K562 (cell line): ENCODE measurements around the gene AKT1. TPM values are rescaled to one million over a fixed set of nuclear protein-coding genes. Genes with fewer than 3 reads are reported as not detected.

Source experiments
- BDP1 ChIP-seq: IDR thresholded peaks from 3 replicates; pipeline ENCODE4 v1.6.1; 2011; ENCODE audit not compliant: insufficient read length, insufficient read depth
- CBX5 ChIP-seq: IDR thresholded peaks from 2 replicates; pipeline ENCODE4 v1.6.1; 2014; ENCODE audit warnings: low read depth, borderline replicate concordance
- CXXC5 ChIP-seq: fragments of 250-450 bp; sonication (Bioruptor Pico); IDR thresholded peaks from 2 replicates; pipeline ENCODE4 v1.8.0; 2022; ENCODE audit warnings: inconsistent platforms, mild to moderate bottlenecking, moderate library complexity
- ETS2 ChIP-seq: IDR thresholded peaks from 2 replicates; pipeline ENCODE4 v1.6.1; 2016; ENCODE audit warnings: borderline replicate concordance, missing genetic modification characterization, mild to moderate bottlenecking, moderate library complexity, missing compliant biosample characterization; ENCODE audit not compliant: poor library complexity, severe bottlenecking
- FOXA3 ChIP-seq, 2 experiments: fragments of 450-650 bp in 1 of 2; sonication (generic) in 1 of 2; formaldehyde crosslinking; IDR thresholded peaks in 1 of 2; conservative IDR thresholded peaks in 1 of 2; 2 replicates each; pipeline versions ENCODE4 v1.4.0 to v1.8.0; 2020 to 2022; ENCODE audit warnings: mild to moderate bottlenecking in 2 of 2, missing genetic modification reagents in 1 of 2
- HNRNPLL ChIP-seq: fragments of 200-400 bp; formaldehyde crosslinking; IDR thresholded peaks from 2 replicates; pipeline ENCODE4 v1.6.1; 2017; ENCODE audit warnings: low read length, low read depth, mild to moderate bottlenecking; ENCODE audit not compliant: poor library complexity, severe bottlenecking
- MTA3 ChIP-seq: fragments of 450-650 bp; formaldehyde crosslinking; IDR thresholded peaks from 2 replicates; pipeline ENCODE4 v1.6.1; 2017; ENCODE audit warnings: mild to moderate bottlenecking, borderline replicate concordance
- MXI1 ChIP-seq: IDR thresholded peaks from 2 replicates; pipeline ENCODE4 v1.6.1; 2011; ENCODE audit warnings: low read depth, mild to moderate bottlenecking, improper control_type of control experiment, low read length
- NR2F6 ChIP-seq: fragments of 450-650 bp; formaldehyde crosslinking; IDR thresholded peaks from 2 replicates; pipeline ENCODE4 v1.4.0; 2020; ENCODE audit warnings: mild to moderate bottlenecking
- SIRT6 ChIP-seq: IDR thresholded peaks from one replicate; pipeline ENCODE4 v1.6.1; 2012; ENCODE audit warnings: low read depth, mild to moderate bottlenecking, control low read depth, inconsistent platforms, low read length, moderate library complexity
- TAF1 ChIP-seq: IDR thresholded peaks from 2 replicates; pipeline ENCODE4 v1.6.1; 2011; ENCODE audit warnings: mild to moderate bottlenecking, low read length, moderate library complexity; ENCODE audit not compliant: insufficient read depth, control insufficient read depth, severe bottlenecking; ENCODE audit errors: extremely low read depth
- TCF3 ChIP-seq: sonication (generic); formaldehyde crosslinking; IDR thresholded peaks from 2 replicates; pipeline ENCODE4 v1.4.0; 2020; ENCODE audit warnings: mild to moderate bottlenecking, missing genetic modification reagents
- TGIF2 ChIP-seq: sonication (generic); formaldehyde crosslinking; IDR thresholded peaks from 2 replicates; pipeline ENCODE4 v1.8.1; 2022; ENCODE audit warnings: mild to moderate bottlenecking, missing genetic modification reagents, moderate library complexity
- XRCC4 ChIP-seq: IDR thresholded peaks from one replicate; pipeline ENCODE4 v1.6.1; 2011; ENCODE audit not compliant: insufficient read depth, insufficient read length; ENCODE audit errors: extremely low read depth
- ZBED1 ChIP-seq: IDR thresholded peaks from 2 replicates; pipeline ENCODE4 v1.6.1; 2014
- ZNF263 ChIP-seq: sonication (generic); formaldehyde crosslinking; IDR thresholded peaks from 2 replicates; pipeline ENCODE4 v1.8.0; 2022; ENCODE audit warnings: mild to moderate bottlenecking, missing genetic modification reagents, borderline replicate concordance
- ZNF3 ChIP-seq: fragments of 250-450 bp; sonication (Bioruptor Pico); IDR thresholded peaks from 2 replicates; pipeline ENCODE4 v1.5.0; 2021; ENCODE audit warnings: mild to moderate bottlenecking, moderate library complexity
- ZNF561 ChIP-seq: fragments of 450-650 bp; formaldehyde crosslinking; conservative IDR thresholded peaks from 2 replicates; pipeline ENCODE4 v1.4.0; 2020; ENCODE audit warnings: mild to moderate bottlenecking, moderate library complexity
- ZNF699 ChIP-seq: fragments of 250-450 bp; sonication (Bioruptor Pico); IDR thresholded peaks from 2 replicates; pipeline ENCODE4 v1.8.0; 2021; ENCODE audit warnings: mild to moderate bottlenecking, moderate library complexity; ENCODE audit not compliant: insufficient replicate concordance
- polyA plus RNA-seq, 8 experiments: library from polyadenylated mRNA; depleted of rRNA in 4 of 8; stranded (reverse) in 5 of 8; unstranded in 3 of 8; fragments of >200 nt; fragmentation: Nextera tagmentation in 2 of 8; fragmentation: Illumina TruSeq in 1 of 8; extraction: Ambion mirVana in 2 of 8; extraction: Trizol in 1 of 8; gene quantifications; 2 replicates each; pipeline versions ENCODE4 v1.2.1 to v1.2.3, GENCODE V29; 2011 to 2014; ENCODE audit warnings: inconsistent platforms in 1 of 8, missing spikeins in 1 of 8
- total RNA-seq, 7 experiments: library from RNA; depleted of rRNA in 6 of 7; stranded (reverse); fragments of >200 nt in 6 of 7; fragmentation: Illumina TruSeq in 2 of 7; extraction: Trizol in 2 of 7; gene quantifications; 2 replicates each; pipeline versions ENCODE4 v1.2.1 to v1.2.3, GENCODE V29; 2011 to 2021; ENCODE audit warnings: low replicate concordance in 1 of 7
- TF ChIP-seq, protein P1 (sequence below): IDR thresholded peaks from 2 replicates; pipeline ENCODE4 v1.6.1; 2012; ENCODE audit warnings: low read depth, low read length, improper control_type of control experiment, borderline replicate concordance
- TF ChIP-seq, protein P2 (sequence below): fragments of 250-450 bp; sonication (Bioruptor Pico); IDR thresholded peaks from 2 replicates; pipeline ENCODE4 v1.9.0; 2021; ENCODE audit warnings: mild to moderate bottlenecking
- TF ChIP-seq, protein P3 (sequence below): IDR thresholded peaks from 2 replicates; pipeline ENCODE4 v1.6.1; 2014; ENCODE audit warnings: antibody characterized with exemption
- TF ChIP-seq, protein P4 (sequence below), 2 experiments: fragments of 450-650 bp in 1 of 2; sonication (generic) in 1 of 2; formaldehyde crosslinking in 1 of 2; IDR thresholded peaks in 1 of 2; conservative IDR thresholded peaks in 1 of 2; 2 replicates each; pipeline versions ENCODE4 v1.6.1 to v1.8.1; 2016 to 2023; ENCODE audit warnings: mild to moderate bottlenecking in 2 of 2, moderate library complexity in 2 of 2, inconsistent platforms in 1 of 2, missing genetic modification reagents in 1 of 2

The AKT1 gene
- total and polyA plus RNA-seq, 9 of the 15 experiments (the other 6 are each of a cell fraction or from before 2014, with no cell fraction given) = 0.49 to 132 (median 75.1) TPM

DNA sequence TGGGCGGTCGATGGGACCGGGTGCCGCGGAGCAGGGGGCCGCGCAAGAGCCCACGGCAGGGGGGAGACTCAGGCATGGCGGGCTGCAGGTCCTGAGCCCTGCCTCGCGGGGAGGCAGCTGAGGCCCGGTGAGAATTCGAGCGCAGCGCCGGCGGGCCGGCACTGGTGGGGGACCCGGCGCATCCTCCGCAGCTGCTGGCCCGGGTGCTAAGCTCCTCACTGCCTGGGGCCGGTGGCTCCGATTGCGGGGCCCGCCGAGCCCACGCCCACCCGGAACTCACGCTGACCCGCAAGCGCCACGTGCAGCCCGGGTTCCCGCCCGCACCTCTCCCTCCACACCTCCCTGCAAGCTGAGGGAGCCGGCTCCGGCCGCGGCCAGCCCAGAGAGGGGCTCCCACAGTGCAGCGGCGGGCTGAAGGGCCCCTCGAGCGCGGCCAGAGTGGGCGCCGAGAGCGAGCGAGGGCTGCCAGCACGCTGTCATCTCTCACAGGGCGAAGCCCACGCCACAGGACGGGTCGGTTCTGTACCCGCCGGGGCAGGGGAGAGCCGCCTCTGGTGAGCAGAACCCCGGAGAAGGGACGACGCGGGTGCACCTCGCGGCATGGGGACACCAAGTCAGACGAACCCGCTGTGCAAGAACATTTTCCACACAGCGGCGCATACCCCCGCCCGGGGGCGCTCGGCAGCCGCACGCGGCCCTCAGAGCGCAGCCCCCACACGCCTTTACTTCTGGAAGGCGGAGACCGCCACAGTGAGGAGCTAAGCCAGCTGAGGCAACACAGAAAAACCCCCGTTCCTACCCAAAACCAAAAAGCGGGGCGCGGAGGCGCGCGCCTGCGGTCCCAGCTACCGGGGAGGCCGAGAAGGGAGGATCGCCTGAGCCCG, 43.8 kb downstream of the AKT1 start (continued):
- TF ChIP-seq ETS2 (tag) (no peak), TGIF2 (CRISPR knock-in tag) (no peak), MTA3 (no peak), MXI1 (no peak), XRCC4 (no peak), NR2F6 (CRISPR knock-in tag) (no peak), HNRNPLL (no peak), ZNF699 (no peak), ZNF3 (no peak), TCF3 (CRISPR knock-in tag) (no peak), ZNF561 (CRISPR knock-in tag) (no peak), CBX5 (no peak), FOXA3 (CRISPR knock-in tag; conservative IDR thresholded peaks at IDR 0.05 in 1 of 2, IDR thresholded peaks at IDR 0.05 in 1 of 2) (0 out of 4 replicates have a peak, but pooled peaks of 1 of the 2 experiments have one; percentile 27), BDP1 (no peak), CXXC5 (CRISPR knock-in tag) (peak; percentile 17; the same call in 1 of the 2 replicates), TAF1 (peak; percentile 28), ZNF263 (CRISPR knock-in tag) (no peak), ZBED1 (no peak), SIRT6 (no peak)
- TF ChIP-seq, protein P1, sequence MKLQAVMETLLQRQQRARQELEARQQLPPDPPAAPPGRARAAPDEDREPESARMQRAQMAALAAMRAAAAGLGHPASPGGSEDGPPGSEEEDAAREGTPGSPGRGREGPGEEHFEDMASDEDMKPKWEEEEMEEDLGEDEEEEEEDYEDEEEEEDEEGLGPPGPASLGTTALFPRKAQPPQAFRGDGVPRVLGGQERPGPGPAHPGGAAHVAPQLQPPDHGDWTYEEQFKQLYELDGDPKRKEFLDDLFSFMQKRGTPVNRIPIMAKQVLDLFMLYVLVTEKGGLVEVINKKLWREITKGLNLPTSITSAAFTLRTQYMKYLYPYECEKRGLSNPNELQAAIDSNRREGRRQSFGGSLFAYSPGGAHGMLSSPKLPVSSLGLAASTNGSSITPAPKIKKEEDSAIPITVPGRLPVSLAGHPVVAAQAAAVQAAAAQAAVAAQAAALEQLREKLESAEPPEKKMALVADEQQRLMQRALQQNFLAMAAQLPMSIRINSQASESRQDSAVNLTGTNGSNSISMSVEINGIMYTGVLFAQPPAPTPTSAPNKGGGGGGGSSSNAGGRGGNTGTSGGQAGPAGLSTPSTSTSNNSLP = no peak
- TF ChIP-seq, protein P2, sequence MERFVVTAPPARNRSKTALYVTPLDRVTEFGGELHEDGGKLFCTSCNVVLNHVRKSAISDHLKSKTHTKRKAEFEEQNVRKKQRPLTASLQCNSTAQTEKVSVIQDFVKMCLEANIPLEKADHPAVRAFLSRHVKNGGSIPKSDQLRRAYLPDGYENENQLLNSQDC = no peak
- TF ChIP-seq, protein P3, sequence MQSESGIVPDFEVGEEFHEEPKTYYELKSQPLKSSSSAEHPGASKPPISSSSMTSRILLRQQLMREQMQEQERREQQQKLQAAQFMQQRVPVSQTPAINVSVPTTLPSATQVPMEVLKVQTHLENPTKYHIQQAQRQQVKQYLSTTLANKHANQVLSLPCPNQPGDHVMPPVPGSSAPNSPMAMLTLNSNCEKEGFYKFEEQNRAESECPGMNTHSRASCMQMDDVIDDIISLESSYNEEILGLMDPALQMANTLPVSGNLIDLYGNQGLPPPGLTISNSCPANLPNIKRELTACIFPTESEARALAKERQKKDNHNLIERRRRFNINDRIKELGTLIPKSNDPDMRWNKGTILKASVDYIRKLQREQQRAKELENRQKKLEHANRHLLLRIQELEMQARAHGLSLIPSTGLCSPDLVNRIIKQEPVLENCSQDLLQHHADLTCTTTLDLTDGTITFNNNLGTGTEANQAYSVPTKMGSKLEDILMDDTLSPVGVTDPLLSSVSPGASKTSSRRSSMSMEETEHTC = no peak
- TF ChIP-seq, protein P4, sequence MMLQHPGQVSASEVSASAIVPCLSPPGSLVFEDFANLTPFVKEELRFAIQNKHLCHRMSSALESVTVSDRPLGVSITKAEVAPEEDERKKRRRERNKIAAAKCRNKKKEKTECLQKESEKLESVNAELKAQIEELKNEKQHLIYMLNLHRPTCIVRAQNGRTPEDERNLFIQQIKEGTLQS (IDR thresholded peaks at IDR 0.05) = no peak
- TF ChIP-seq, protein P4 (CRISPR knock-in tag; conservative IDR thresholded peaks at IDR 0.05) = no peak
